Transverse colon (tissue), 4 donors: Measurements from ENCODE around the gene DRD3. TPM values are rescaled to one million over a fixed set of nuclear protein-coding genes. Genes with fewer than 3 reads are reported as not detected.
A peak's percentile ranks its signal among the peaks of the same experiment; 100 is the strongest.

Source experiments
- DNase-seq: peaks from one replicate; pipeline ENCODE4 v3.0.0-alpha.2; 2019
- H3K27ac ChIP-seq, 4 donors: fragments of 200-600 bp; sonication (generic); 2 replicates each; pipeline ENCODE4 v1.5.1; 2016 to 2018; ENCODE audit warnings: inconsistent platforms in 4 of 4
- H3K27me3 ChIP-seq: fragments of 200-600 bp; sonication (generic); 2 replicates; pipeline ENCODE4 v1.5.1; 2017; ENCODE audit warnings: inconsistent platforms
- H3K36me3 ChIP-seq, 4 donors: fragments of 200-600 bp; sonication (generic); 2 replicates each; pipeline ENCODE4 v1.5.1; 2017 to 2019; ENCODE audit warnings: inconsistent platforms in 4 of 4
- H3K4me1 ChIP-seq, 4 donors: fragments of 200-600 bp; sonication (generic); 2 replicates each; pipeline ENCODE4 v1.5.1; 2017 to 2020; ENCODE audit warnings: inconsistent platforms in 4 of 4
- H3K4me3 ChIP-seq, 4 donors: fragments of 200-600 bp; sonication (generic); 1 replicate in 1 of 4; 2 replicates in 3 of 4; pipeline versions ENCODE4 v1.5.1 to v1.6.1; 2017 to 2019; ENCODE audit warnings: inconsistent platforms in 4 of 4
- H3K9me3 ChIP-seq, 2 donors: fragments of 200-600 bp; sonication (generic); 2 replicates each; pipeline ENCODE4 v1.5.1; 2017 to 2019; ENCODE audit warnings: inconsistent platforms in 2 of 2
- CTCF ChIP-seq, 5 experiments: fragments of 200-600 bp in 3 of 5; fragments of 450-650 bp in 2 of 5; sonication (generic) in 3 of 5; IDR thresholded peaks; 1 replicate in 2 of 5; 2 replicates in 3 of 5; pipeline ENCODE4 v1.5.1; 2016 to 2017; ENCODE audit warnings: antibody characterized with exemption in 5 of 5, inconsistent platforms in 3 of 5, mild to moderate bottlenecking in 2 of 5, moderate library complexity in 1 of 5
- EP300 ChIP-seq: sonication (generic); formaldehyde crosslinking; IDR thresholded peaks from one replicate; pipeline ENCODE4 v1.6.1; 2017; ENCODE audit warnings: antibody characterized with exemption, low read depth
- POLR2A ChIP-seq: fragments of 450-650 bp; IDR thresholded peaks from one replicate; pipeline ENCODE4 v1.6.1; 2016; ENCODE audit warnings: antibody characterized with exemption, mild to moderate bottlenecking, moderate library complexity
- POLR2AphosphoS5 ChIP-seq, 3 donors: sonication (generic); formaldehyde crosslinking; IDR thresholded peaks; one replicate each; pipeline ENCODE4 v1.6.1; 2016; ENCODE audit warnings: antibody characterized with exemption in 3 of 3
- WGBS, 2 donors: methylation state at CpG; one replicate each; pipeline ENCODE4 v1.1.5; 2018; ENCODE audit warnings: low coverage in 1 of 2; 5-methylcytosine and 5-hydroxymethylcytosine counted together
- in situ Hi-C, 4 donors: fragments of 200-750 bp; cut with MboI; loops; one replicate each; pipeline versions ENCODE4 v1.15.0 to v1.15.1; 2017; ENCODE audit warnings: low sequenced_read_pairs in 3 of 4, low pct_ligation_motif_present in 1 of 4, low pct_unique_long_range_greater_than_20kb in 1 of 4
- intact Hi-C: fragments of 100-400 bp; cut with DNase I; formaldehyde crosslinking; loops from one replicate; pipeline ENCODE4 v1.15.1; 2023; ENCODE audit warnings: low total_unique reads
- total RNA-seq, 4 donors: library from RNA; depleted of rRNA; stranded (reverse); fragments of >200 nt; gene quantifications; one replicate each; pipeline ENCODE4 v1.1.0, GENCODE V29; 2016

The DRD3 gene
- total RNA-seq, 4 donors from 2014 or later, result not detected

DNA sequence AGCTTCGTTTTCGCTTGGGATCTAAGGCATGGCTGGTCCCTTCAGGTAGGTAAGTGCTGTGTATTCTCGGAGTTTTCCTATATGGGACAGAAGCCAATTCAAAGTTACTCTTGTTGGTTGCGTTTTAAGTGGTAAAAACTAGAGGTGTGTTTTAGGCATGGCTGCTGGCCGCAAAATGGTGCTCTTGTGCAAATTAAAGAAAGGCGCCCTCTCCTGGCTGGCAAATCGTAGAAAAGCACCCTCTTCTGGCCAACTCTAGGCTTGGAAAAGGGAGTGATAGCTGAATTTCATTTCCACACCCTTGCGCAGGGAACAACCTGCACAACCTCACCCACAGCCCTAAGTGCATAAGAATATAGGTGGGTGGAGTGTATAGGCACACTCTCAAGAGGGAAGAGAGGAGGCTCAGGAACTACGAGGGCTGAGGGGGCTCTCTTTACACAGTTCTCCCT is 23.5 kb downstream of the DRD3 start:
- Histone ChIP-seq H3K4me3 (no peak overlapping the region), H3K9me3 (no peaks in the 10 kb centered on the region), H3K27ac (no peak overlapping the region), H3K36me3 (no peaks in the 10 kb centered on the region), H3K4me1 (peaks cover 0 to 6% (median 0%) of the 10 kb centered on the region in 4 donors), H3K27me3 (no peaks in the 10 kb centered on the region)
- DNase-seq, result peak; percentile 9
- no peak for TF ChIP-seq EP300
- TF ChIP-seq CTCF (IDR thresholded peaks at IDR 0.05), result peak in 2 of 5 experiments; percentile 15 to 16
- WGBS, 2 donors, result 57 to 60% methylated on average over 7 to 9 of the region's 9 CpGs
- intact Hi-C loops, result no loop called here
- in situ Hi-C loops, result loop anchor here in 1 of 4 donors (10.0 kb wide), 1 partner anchor 259 kb away; no protein-coding TSS in a partner anchor

- intact Hi-C loops, result no loop called here
- Histone ChIP-seq H3K27me3 (no peaks in the 10 kb centered on the region), H3K9me3 (no peaks in the 10 kb centered on the region), H3K4me3 (no peak overlapping the region), H3K27ac (no peak overlapping the region), H3K4me1 (peaks cover 0 to 6% (median 0%) of the 10 kb centered on the region in 4 donors), H3K36me3 (no peaks in the 10 kb centered on the region)
- WGBS, 2 donors, result 68 to 75% methylated on average over 5 to 6 of the region's 6 CpGs
- in situ Hi-C loops, result loop anchor here in 1 of 4 donors (10.0 kb wide), 1 partner anchor 260 kb away; no protein-coding TSS in a partner anchor
- no peak for DNase-seq
- TF ChIP-seq POLR2AphosphoS5 (IDR thresholded peaks at IDR 0.05), result no peak
- no peak for TF ChIP-seq CTCF (IDR thresholded peaks at IDR 0.05)
- TF ChIP-seq POLR2A, result no peak
- no peak for TF ChIP-seq EP300
Measured at GRCh38 chr3:114154321-114154821, 24.5 kb downstream of the DRD3 start.

DNA sequence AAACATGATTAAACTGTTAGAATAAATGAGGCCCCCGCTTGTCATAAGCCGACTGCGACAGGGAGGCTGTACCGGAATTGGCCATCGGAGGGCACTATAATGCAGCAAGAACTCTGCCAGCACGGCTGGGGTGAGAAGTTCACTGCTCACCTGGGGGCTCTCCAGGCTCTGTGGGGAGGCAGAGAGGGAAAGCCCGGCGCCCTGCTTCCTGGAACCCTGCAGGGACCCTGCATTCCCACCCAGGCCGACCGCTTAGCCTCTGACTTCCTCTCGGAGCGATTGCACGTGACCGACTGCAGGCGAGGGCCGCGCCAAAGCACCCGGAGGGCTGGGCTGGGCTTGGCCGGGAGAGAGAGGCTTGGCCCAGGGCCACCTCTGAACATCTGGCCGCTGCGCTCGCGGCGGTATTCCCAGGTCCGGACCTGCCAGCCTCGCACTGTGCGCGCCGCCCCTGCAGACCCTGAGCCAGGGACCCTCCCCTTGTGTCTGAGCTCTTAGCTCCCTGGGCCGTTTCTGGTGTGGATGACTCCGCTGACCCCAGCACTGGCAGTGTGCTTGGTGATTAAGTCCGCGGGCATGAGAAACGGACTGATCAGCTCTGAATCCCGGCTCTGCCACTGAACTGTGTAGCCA is 26.2 kb downstream of the DRD3 start:
- DNase-seq, result peak; percentile 76
- in situ Hi-C loops (loop anchor here in 1 of 4 donors (10.0 kb wide), 1 partner anchor 262 kb away; no protein-coding TSS in a partner anchor), intact Hi-C loops (no loop called here)
- H3K36me3 ChIP-seq, result no peaks in the 10 kb centered on the region
- H3K9me3 ChIP-seq, result no peaks in the 10 kb centered on the region
- H3K4me3 ChIP-seq, result peak overlapping the region in 3 of 4 donors; percentile 30 to 57 (median 39)
- 0 to 14% methylated on average over 6 to 16 of the region's 35 CpGs for WGBS, 2 donors
- no peaks in the 10 kb centered on the region for H3K27me3 ChIP-seq
- H3K4me1 ChIP-seq, result peaks cover 0 to 6% (median 0%) of the 10 kb centered on the region in 4 donors
- TF ChIP-seq POLR2AphosphoS5 (IDR thresholded peaks at IDR 0.05), result no peak
- no peak for TF ChIP-seq EP300
- peak; percentile 83 to 92 (median 86) for TF ChIP-seq CTCF (IDR thresholded peaks at IDR 0.05)
- H3K27ac ChIP-seq, result peak overlapping the region in 2 of 4 donors; percentile 21 to 27

GRCh38 chr3:114151091-114151490 is 27.8 kb downstream of the DRD3 start:
- TF ChIP-seq POLR2AphosphoS5 (IDR thresholded peaks at IDR 0.05), result no peak
- Histone ChIP-seq H3K4me3 (no peak overlapping the region), H3K27ac (no peak overlapping the region), H3K27me3 (no peaks in the 10 kb centered on the region), H3K36me3 (no peaks in the 10 kb centered on the region), H3K4me1 (peaks cover 0 to 6% (median 0%) of the 10 kb centered on the region in 4 donors), H3K9me3 (no peaks in the 10 kb centered on the region)
- 74 to 80% methylated on average over 1 to 3 of the region's 3 CpGs for WGBS, 2 donors
- no peak for DNase-seq
- intact Hi-C loops (no loop called here), in situ Hi-C loops (loop anchor here in 1 of 4 donors (10.0 kb wide), 1 partner anchor 264 kb away; no protein-coding TSS in a partner anchor)
